GM12878 (cell line): ENCODE data around the gene ASS1.

Experiments used
- EP300 ChIP-seq, 2 experiments: fragments of 150-350 bp in 1 of 2; IDR thresholded peaks; 2 replicates each; pipeline ENCODE4 v1.6.1; 2011 to 2012; ENCODE audit warnings: low read depth in 2 of 2, low read length in 2 of 2, borderline replicate concordance in 1 of 2, improper control_type of control experiment in 1 of 2, inconsistent platforms in 1 of 2; ENCODE audit not compliant: control insufficient read depth in 1 of 2
- HCFC1 ChIP-seq: fragments of 150-350 bp; IDR thresholded peaks from 2 replicates; pipeline ENCODE4 v1.6.1; 2014; ENCODE audit warnings: low read length
- RAD51 ChIP-seq: fragments of 450-650 bp; IDR thresholded peaks from 2 replicates; pipeline ENCODE4 v1.6.1; 2016; ENCODE audit warnings: moderate library complexity, mild to moderate bottlenecking, inconsistent platforms
- REST ChIP-seq: IDR thresholded peaks from 2 replicates; pipeline ENCODE4 v1.6.1; 2012; ENCODE audit warnings: mild to moderate bottlenecking, low read depth, low read length

GRCh38 chr9:130498298-130498917 lies 53.6 kb downstream of the ASS1 start:
- TF ChIP-seq HCFC1: no peak
- no peak for TF ChIP-seq EP300 (IDR thresholded peaks at IDR 0.05; ENCODE audit: borderline replicate concordance in 1 of 2, control insufficient read depth in 1 of 2, low read depth in 2 of 2, low read length in 2 of 2)
- no peak for TF ChIP-seq RAD51
- TF ChIP-seq REST: no peak
